D721Med (cell line): ENCODE measurements around the gene GSKIP.
"Not testable (repeated sequence)": the region's sequence is repeated elsewhere in the genome, so short reads cannot be mapped to it uniquely, and the experiment has no call there.

Experiments
- DNase-seq: peaks from one replicate; pipeline ENCODE4 v3.0.0; 2011; ENCODE audit warnings: low spot score; ENCODE audit not compliant: insufficient read length
- FAIRE-seq: peaks from 2 replicates; lab custom pipeline; 2011; peaks lifted over from hg19 to GRCh38; lab: Jason Lieb, UNC
- CTCF ChIP-seq: IDR thresholded peaks from 2 replicates; pipeline ENCODE4 v1.5.1; 2012; ENCODE audit warnings: mild to moderate bottlenecking, control low read depth; ENCODE audit not compliant: insufficient read depth; ENCODE audit errors: missing control alignments

The GSKIP gene

GRCh38 chr14:96345669-96346068 lies 17.7 kb upstream of the GSKIP start:
- no peak for DNase-seq
- FAIRE-seq, result no peak
- TF ChIP-seq CTCF, result no peak

DNA sequence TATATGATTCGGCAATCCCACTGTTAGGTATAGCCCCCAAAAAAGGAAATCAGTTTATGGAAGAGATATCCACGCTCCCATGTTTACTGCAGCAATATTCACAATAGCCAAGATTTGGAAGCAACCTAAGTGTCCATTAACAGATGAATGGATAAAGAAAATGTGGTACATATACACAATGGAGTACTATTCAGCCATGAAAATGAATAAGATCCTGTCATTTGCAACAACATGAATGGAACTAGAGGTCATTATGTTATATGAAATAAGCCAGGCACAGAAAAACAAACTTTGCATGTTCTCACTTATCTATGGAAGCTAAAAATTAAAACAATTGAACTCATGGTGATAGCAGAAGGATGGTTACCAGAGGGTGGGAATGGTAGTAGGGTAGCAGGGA lies 15.4 kb upstream of the GSKIP start:
- not testable (repeated sequence) for FAIRE-seq, DNase-seq

DNA sequence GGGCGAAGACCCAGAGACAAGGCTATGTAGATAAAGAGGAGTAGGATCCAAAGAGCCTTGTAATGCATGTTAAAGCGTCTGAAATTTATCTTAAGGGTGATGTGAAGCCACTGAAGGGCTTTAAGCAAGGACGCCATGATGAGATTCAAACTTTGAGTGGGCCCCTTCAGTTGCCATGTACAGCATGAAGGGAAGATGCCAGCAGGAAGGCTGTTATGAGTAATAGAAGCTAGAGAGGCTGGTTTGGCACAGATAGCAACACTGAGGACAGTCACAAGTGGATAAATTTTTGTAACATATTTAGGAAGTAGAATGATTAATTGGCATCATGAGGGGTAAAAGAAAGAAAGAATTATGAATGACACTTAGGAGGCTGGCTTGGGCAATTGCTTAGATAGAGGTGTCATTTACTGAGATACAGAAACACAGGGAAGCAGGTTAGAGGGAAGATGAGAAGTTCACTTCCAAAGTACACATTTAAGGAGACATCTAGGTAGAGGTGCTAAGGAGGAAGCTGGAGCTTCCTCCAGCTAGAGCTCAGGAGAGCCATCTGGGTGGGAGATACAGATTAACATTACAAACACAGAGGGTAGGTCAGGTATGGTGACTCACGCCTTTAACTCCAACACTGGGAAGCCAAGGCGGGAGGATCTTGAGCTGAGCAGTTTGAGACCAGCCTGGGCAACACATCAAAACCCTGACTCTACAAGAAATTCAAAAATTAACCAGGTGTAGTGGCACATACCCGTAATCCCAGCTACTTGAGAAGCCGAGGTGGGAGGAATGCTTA lies 13.8 kb upstream of the GSKIP start:
- DNase-seq, result no peak
- no peak for FAIRE-seq
- no peak for TF ChIP-seq CTCF

DNA sequence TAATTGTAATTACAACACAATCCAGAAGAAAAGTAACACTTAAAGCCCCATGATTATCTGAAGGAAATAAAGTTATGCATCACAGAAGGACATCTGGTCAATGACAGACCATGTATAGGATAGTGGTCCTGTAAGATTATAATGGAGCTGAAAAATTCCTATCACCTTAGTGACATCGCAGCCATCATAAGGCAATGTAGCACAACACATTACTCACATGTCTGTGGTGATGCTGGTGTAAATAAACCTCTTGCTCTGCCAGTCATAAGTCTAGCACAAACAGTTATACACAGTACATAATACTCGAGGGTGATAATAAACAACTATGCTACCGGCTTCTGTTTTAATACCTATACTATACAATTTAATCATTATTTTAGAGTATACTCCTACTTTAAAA lies 11.3 kb upstream of the GSKIP start:
- FAIRE-seq, result no peak
- DNase-seq, result no peak
- TF ChIP-seq CTCF, result no peak

GRCh38 chr14:96352708-96353107 lies 10.6 kb upstream of the GSKIP start:
- no peak for FAIRE-seq

GRCh38 chr14:96354246-96354645 lies 9.1 kb upstream of the GSKIP start:
- FAIRE-seq (no peak), DNase-seq (no peak)
- no peak for TF ChIP-seq CTCF

More at GRCh38 chr14:96352708-96353107, 10.6 kb upstream of the GSKIP start:
- no peak for DNase-seq
- TF ChIP-seq CTCF, result no peak

DNA sequence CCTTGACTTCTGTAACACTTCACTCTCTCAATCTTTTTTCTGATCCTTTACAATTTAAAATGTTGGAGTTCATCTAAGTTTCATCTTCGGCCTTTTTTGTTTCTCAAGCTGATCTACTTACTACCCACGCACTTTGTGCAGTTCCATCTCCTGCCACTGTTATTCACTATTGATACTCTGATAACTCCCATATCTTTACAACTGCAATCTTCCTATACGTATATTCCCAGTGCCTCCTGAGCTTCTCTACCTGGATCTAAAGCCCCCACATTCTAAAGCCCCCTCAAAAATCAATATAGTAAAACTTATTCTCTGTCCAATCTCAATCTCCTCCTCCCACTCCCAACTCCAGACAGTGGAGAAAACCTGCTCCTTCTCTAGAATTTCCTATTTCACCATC lies 6.1 kb upstream of the GSKIP start:
- DNase-seq (no peak), FAIRE-seq (no peak)
- TF ChIP-seq CTCF, result no peak
